ENCODE data around the gene CDH23. TPM values are rescaled to one million over a fixed set of nuclear protein-coding genes. Genes with fewer than 3 reads are reported as not detected.

Gene CDH23
- total and polyA plus RNA-seq, 10 of the 15 experiments (the other 5 are each of a cell fraction or from before 2014, with no cell fraction given), result 0.09 to 0.40 (median 0.15) TPM; not detected in 1

DNA sequence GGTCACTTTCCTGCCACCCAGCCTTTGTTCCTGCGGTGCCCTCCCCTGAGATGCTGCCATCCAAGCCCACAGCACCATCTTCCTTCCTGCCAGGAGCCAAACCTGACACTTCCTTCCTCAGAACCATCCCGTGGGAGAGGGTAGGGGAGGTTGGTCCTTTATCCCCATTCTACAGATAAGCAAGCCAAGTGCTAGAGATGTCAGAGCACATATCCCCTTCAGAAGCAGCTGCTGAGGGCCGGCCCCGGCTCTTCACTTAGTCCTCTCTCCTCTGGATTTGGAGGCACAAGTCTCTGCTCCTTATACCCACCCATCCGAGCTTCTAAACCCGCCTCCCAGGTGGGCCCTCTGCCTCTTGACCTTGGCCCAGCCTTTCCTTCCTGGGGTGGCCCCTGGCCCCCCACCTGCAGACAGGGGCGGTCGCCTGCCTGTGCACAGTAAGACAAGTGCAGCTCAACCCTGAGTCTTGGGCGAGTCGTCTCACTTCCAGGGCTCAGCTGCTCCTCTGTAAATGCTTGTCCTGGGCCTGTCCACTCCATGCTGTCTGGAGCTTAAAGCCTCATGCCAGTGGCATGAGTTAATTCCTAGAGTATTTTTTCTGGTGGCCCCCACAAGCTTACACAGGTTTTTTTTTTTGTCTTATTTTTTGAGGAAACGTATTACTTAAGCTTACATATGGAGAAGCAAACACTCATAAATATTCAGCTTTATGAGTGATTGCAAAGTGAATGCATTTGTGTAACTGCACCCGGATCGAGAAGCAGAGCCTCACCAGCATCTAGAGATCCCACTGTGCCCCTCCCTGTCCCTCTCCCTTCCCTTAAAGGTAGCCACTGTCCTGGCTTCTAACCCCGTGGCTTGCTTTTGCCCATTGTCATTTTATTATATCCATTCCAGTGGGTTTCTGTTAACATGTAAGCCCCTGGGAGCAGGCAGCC, 125.1 kb downstream of the CDH23 start:
- Histone ChIP-seq H3K27me3 (replicated peaks in 1 of 2; ENCODE audit: control insufficient read depth in 2 of 2, insufficient read depth in 2 of 2, low read length in 1 of 2) (peaks cover 0 to 10% of the 10 kb centered on the region in 2 experiments; a peak in 3 of 4 replicates), H3K4me3 (no peak overlapping the region), H3K4me2 (ENCODE audit: control insufficient read depth, insufficient read depth) (no peak overlapping the region), H3K79me2 (ENCODE audit: control insufficient read depth, insufficient read depth, low read length) (no peaks in the 10 kb centered on the region), H3K9ac (ENCODE audit: control insufficient read depth, insufficient read depth, low read length) (no peak overlapping the region), H4K20me1 (ENCODE audit: control insufficient read depth, insufficient read depth) (no peaks in the 10 kb centered on the region; the same call in 1 of the 2 replicates), H3K27ac (ENCODE audit: control insufficient read depth, insufficient read depth) (no peak overlapping the region), H3K36me3 (ENCODE audit: control insufficient read depth in 2 of 2, insufficient read depth in 2 of 2, low read length in 1 of 2) (no peaks in the 10 kb centered on the region), H3K9me3 (replicated peaks; ENCODE audit: control insufficient read depth, insufficient read depth, low read length) (no peaks in the 10 kb centered on the region), H2AFZ (ENCODE audit: control insufficient read depth, low read depth, low read length) (no peak overlapping the region), H3K4me1 (ENCODE audit: control insufficient read depth, insufficient read depth, low read length) (no peaks in the 10 kb centered on the region)
- ATAC-seq, result no peak
- in situ Hi-C loops (cut with MboI), result no loop called here
- intact Hi-C loops (cut with micrococcal nuclease; ENCODE audit: unreplicated experiment), result no loop called here
- RAD21 ChIA-PET (ENCODE audit: unreplicated experiment), result interaction anchor here (0.5 to 0.6 kb wide), 2 partner anchors 187 to 203 kb away, joined by 3 to 4 read pairs; partner anchors contain the start of gene SLC29A3
- DNase-seq (ENCODE audit: low read depth, low spot score), result no peak
- no TSS peak for BruUV-seq (replicated peaks)
- TF ChIP-seq, protein P1, sequence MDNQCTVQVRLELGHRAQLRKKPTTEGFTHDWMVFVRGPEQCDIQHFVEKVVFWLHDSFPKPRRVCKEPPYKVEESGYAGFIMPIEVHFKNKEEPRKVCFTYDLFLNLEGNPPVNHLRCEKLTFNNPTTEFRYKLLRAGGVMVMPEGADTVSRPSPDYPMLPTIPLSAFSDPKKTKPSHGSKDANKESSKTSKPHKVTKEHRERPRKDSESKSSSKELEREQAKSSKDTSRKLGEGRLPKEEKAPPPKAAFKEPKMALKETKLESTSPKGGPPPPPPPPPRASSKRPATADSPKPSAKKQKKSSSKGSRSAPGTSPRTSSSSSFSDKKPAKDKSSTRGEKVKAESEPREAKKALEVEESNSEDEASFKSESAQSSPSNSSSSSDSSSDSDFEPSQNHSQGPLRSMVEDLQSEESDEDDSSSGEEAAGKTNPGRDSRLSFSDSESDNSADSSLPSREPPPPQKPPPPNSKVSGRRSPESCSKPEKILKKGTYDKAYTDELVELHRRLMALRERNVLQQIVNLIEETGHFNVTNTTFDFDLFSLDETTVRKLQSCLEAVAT (IDR thresholded peaks at IDR 0.05), result no peak
- CTCF ChIA-PET, result interaction anchor here (1.1 to 1.8 kb wide), 4 partner anchors 10 to 186 kb away, joined by 3 to 5 read pairs (median 4); no protein-coding TSS in a partner anchor
- 12% methylated on average over 14 of the region's 14 CpGs for WGBS (ENCODE audit: insufficient coverage, insufficient replicate concordance, low lambda C conversion rate, missing lambda C conversion rate)
- POLR2A ChIA-PET, result interaction anchor here (0.5 kb wide), 1 partner anchor 240 kb away, joined by 3 read pairs; no protein-coding TSS in a partner anchor
- SMC1A ChIA-PET (ENCODE audit: uncharacterized antibody, unreplicated experiment), result interaction anchor here (0.6 kb wide), 1 partner anchor 29 kb away, joined by 3 read pairs; no protein-coding TSS in a partner anchor
- FAIRE-seq, result no peak

Data from GM12878 (cell line).